Activated naive CD8-positive, alpha-beta T cell (primary cell): ENCODE data around the gene BRS3.
A peak's percentile ranks its signal among the peaks of the same experiment; 100 is the strongest.

Source experiments
- H3K27ac Mint-ChIP-seq: one replicate; pipeline ENCODE4 v1.8.0; 2021; ENCODE audit warnings: mixed read lengths
- H3K27me3 Mint-ChIP-seq: one replicate; pipeline ENCODE4 v1.8.0; 2021; ENCODE audit warnings: mixed read lengths
- H3K36me3 Mint-ChIP-seq: one replicate; pipeline ENCODE4 v1.8.0; 2021; ENCODE audit warnings: mixed read lengths
- H3K4me1 Mint-ChIP-seq: one replicate; pipeline ENCODE4 v1.8.0; 2021; ENCODE audit warnings: low read depth, mixed read lengths
- H3K4me3 Mint-ChIP-seq: one replicate; pipeline ENCODE4 v1.8.0; 2021; ENCODE audit warnings: mild to moderate bottlenecking, mixed read lengths
- H3K9me3 Mint-ChIP-seq: one replicate; pipeline ENCODE4 v1.8.0; 2021; ENCODE audit warnings: low read depth, mixed read lengths

Gene BRS3

DNA sequence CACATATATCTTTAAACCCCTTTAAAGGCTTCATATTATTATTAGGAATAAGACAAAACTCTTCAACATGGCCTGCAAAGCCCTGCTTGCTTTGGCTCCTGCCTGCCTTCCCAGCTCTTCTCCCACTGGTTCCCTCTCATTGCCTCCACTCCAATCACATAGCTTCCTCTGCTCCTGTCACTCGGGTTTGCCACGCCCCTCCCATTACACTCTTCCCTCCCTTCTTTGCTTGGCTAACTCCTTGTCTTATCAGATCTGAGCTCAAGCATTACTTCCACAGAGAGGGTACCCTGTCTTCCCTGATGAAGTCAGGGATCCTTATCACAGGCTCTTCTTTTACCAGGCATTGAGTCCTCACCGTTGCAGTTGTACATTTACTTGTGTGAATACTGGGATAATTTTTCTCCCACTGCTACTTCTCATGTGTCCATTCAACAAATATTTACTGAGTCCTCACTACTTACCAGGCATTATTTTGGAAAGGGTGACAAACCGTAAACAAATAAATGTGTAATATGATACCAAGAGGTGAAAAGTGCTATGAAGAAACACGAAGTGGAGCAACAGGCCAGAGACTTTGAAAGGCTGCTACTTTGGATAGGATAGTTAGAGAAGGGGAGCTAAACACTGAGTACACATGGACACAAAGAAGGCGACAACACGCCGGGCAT lies 41.0 kb downstream of the BRS3 start:
- peak overlapping the region; percentile 54 for H3K27ac Mint-ChIP-seq
- no peaks in the 10 kb centered on the region for H3K9me3 Mint-ChIP-seq
- no peaks in the 10 kb centered on the region for H3K27me3 Mint-ChIP-seq

DNA sequence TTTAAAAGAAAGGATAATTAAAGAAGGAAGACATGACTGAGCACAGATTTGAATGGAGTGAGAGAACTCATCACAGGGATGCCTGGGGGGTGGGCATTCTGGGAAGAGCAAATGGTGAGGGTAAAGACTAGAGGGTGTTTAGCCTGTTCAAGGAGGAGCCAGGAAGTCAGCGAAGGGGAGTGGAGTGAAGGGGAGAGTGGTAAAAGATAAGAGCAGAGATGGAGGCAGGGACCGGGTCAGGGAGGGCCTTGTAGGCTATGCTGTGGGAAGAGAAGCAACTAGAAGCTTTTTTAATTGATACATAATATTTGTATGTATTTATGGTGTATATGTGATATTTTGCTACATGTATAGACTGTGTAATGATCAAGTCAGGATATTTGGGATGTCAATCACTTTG lies 42.0 kb downstream of the BRS3 start:
- Mint-ChIP-seq H3K4me3 (no peak overlapping the region), H3K9me3 (no peaks in the 10 kb centered on the region), H3K27ac (no peak overlapping the region), H3K4me1 (no peaks in the 10 kb centered on the region), H3K36me3 (no peaks in the 10 kb centered on the region), H3K27me3 (no peaks in the 10 kb centered on the region)

More for the DNA sequence above, 41.0 kb downstream of the BRS3 start:
- no peaks in the 10 kb centered on the region for H3K36me3 Mint-ChIP-seq
- peaks cover under 1% of the 10 kb centered on the region for H3K4me1 Mint-ChIP-seq
- H3K4me3 Mint-ChIP-seq: no peak overlapping the region

DNA sequence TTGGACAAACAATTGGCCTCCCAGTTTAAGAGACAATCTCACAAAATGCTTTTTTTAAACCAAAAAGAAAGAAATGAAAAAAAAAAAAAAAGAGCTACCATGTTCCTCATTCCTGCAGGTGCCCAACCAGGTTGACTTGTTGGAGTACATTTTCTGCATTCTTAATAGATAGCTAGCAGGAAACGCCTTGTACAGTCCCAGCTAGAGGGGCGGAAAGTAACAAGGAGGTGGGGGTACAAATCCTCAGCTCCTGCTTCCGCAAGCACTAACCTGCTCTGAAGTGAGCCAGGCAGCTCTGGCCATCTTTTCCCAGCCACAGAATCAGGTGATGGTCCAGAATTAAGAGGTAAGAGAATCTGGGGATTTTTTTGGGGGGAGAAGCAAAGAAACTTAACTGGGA lies 44.2 kb downstream of the BRS3 start, which contains the start of gene VGLL1:
Gene VGLL1, plus strand, starts transcription at position 265 of the 400 bp plus-strand sequence. CDS start 3,806 bp downstream, outside the sequence.
- H3K27ac Mint-ChIP-seq: no peak within 1 kb of the TSS
- no peak within 1 kb of the TSS for H3K4me3 Mint-ChIP-seq
- no peaks in the 10 kb centered on the region for H3K9me3 Mint-ChIP-seq
- H3K4me1 Mint-ChIP-seq: no peaks in the 10 kb centered on the region
- H3K27me3 Mint-ChIP-seq: no peaks in the 10 kb centered on the region
- H3K36me3 Mint-ChIP-seq: no peaks in the 10 kb centered on the region

DNA sequence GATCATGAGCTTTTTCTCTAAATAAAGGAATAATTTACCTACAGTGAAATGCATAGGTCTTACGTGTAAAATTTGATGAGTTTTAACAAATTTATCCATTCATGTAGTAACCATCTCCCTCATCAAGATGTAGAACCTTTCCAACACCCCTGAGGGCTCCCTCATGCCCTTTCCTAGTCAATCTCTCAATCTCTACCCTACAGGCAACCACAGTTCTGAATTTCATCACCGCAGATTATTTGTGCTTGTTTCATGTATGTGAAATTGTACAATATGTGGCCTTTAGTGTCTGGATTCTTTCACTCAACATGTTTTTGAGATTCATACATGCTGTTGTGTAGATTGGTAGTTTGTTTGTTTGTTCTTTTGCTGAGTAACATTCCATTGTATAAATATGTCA lies 46.4 kb downstream of the BRS3 start:
- Mint-ChIP-seq H3K27me3 (no peaks in the 10 kb centered on the region), H3K36me3 (no peaks in the 10 kb centered on the region), H3K27ac (no peak overlapping the region), H3K9me3 (no peaks in the 10 kb centered on the region), H3K4me1 (no peaks in the 10 kb centered on the region), H3K4me3 (no peak overlapping the region)

DNA sequence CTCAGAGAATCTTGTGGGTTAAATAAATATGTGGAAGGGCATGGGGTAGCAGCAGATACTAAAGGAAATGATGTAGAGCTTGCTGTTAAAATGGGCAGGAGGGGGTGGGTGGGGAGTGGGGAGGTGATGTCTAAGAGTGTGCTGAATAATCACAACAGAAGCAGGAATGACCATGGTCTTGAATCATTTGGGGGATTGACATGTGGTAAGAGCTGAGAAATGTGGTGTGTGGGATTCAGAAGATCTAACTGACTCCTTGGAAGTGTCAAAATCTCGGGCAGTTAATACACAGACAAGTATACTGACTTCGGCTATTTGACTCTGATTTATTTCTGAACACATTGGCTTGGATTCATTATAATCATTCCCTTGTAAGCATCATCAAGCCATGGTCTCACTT lies 51.1 kb downstream of the BRS3 start:
- Mint-ChIP-seq H3K4me1 (peaks cover 23% of the 10 kb centered on the region), H3K4me3 (no peak overlapping the region), H3K27me3 (no peaks in the 10 kb centered on the region), H3K27ac (no peak overlapping the region), H3K9me3 (no peaks in the 10 kb centered on the region), H3K36me3 (no peaks in the 10 kb centered on the region)

DNA sequence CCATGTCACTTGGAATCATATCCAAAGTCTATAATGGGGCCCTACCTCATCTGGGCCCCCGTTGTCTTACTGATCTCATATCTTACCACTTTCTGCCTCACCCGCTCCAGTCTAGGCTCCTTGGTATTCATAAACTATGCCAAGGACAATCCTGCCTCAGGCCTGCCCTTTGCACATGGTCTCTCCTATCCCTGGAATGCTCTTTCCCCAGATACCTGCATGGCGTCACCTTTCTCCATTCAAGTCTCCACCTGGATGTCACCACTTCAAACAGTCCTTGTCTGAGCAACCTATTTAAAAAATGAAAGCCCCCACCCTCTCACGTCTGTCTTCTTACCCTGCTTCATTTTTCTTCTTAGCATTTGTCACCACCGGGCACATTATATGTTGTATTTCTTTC lies 52.5 kb downstream of the BRS3 start:
- Mint-ChIP-seq H3K9me3 (no peaks in the 10 kb centered on the region), H3K27me3 (no peaks in the 10 kb centered on the region), H3K4me1 (peaks cover 34% of the 10 kb centered on the region), H3K4me3 (no peak overlapping the region), H3K36me3 (no peaks in the 10 kb centered on the region), H3K27ac (no peak overlapping the region)

DNA sequence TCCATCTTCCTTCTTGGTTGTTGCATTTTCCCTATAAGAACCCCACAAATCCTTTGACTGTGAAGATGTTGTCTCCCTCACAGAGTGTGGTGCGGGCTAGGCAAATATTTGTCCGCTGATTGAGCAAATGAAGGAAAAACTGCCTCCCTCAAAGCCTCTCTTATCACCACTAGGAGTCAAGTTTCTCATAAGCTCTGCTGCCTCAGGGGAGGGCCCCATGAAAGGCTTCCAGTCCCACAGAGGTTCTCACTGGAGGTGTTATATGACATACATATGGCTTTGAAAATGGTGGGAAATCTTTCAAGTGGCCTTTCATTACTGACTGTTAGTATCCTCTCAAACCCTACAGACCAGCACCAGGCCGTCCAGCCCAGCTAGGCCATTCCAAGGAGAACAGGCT lies 53.5 kb downstream of the BRS3 start:
- Mint-ChIP-seq H3K27ac (no peak overlapping the region), H3K4me3 (no peak overlapping the region), H3K9me3 (no peaks in the 10 kb centered on the region), H3K4me1 (peaks cover 44% of the 10 kb centered on the region), H3K36me3 (no peaks in the 10 kb centered on the region), H3K27me3 (no peaks in the 10 kb centered on the region)

DNA sequence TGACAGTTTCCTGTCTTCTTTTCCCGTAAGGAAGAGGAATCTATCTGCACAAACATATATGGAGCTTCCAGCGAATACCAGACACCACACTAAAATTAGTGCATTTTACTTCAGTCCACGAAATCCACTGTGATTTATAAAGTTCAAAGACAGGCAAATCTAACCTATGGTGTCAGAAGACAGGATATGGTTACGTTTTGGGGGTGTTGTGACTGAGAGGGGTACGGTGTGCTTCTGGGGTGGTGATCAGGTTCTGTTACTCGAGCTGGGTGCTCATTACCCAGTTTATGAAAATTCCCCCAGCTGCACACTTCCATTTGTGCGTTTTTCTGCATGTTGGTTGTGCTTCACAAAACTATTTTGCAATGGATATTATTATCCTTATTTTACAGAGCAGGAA lies 54.5 kb downstream of the BRS3 start:
- no peaks in the 10 kb centered on the region for H3K36me3 Mint-ChIP-seq
- H3K9me3 Mint-ChIP-seq: no peaks in the 10 kb centered on the region
- no peak overlapping the region for H3K4me3 Mint-ChIP-seq
- H3K4me1 Mint-ChIP-seq: peaks cover 52% of the 10 kb centered on the region
- H3K27ac Mint-ChIP-seq: no peak overlapping the region
- no peaks in the 10 kb centered on the region for H3K27me3 Mint-ChIP-seq
